HG03045 (cell line): Measurements from ENCODE around the gene PID1.

Experiments used
- ATAC-seq: cut with Tn5 transposase; IDR thresholded peaks from one replicate; pipeline ENCODE4 v1.9.1; 2021; ENCODE audit warnings: mild to moderate bottlenecking, moderate library complexity; ENCODE audit not compliant: unreplicated experiment

The PID1 gene

GRCh38 chr2:229032608-229033234 is 238.4 kb downstream of the PID1 start:
- ATAC-seq = no peak

GRCh38 chr2:229027353-229028105 is 243.6 kb downstream of the PID1 start:
- no peak for ATAC-seq

GRCh38 chr2:229025653-229026052 is 245.4 kb downstream of the PID1 start:
- ATAC-seq = no peak

GRCh38 chr2:229022652-229023051 is 248.4 kb downstream of the PID1 start:
- no peak for ATAC-seq

GRCh38 chr2:229022071-229022470 is 249.0 kb downstream of the PID1 start:
- no peak for ATAC-seq

GRCh38 chr2:229009816-229010215 is 261.3 kb downstream of the PID1 start:
- no peak for ATAC-seq

GRCh38 chr2:229003256-229003655 is 267.8 kb downstream of the PID1 start:
- no peak for ATAC-seq

GRCh38 chr2:229001196-229001595 is 269.9 kb downstream of the PID1 start:
- ATAC-seq = no peak

- no peak for ATAC-seq
Observed at GRCh38 chr2:228999326-228999725, 271.8 kb downstream of the PID1 start.

- ATAC-seq = no peak
Observed at GRCh38 chr2:228988786-228989185, 282.3 kb downstream of the PID1 start.

- no peak for ATAC-seq
Observed at GRCh38 chr2:228987441-228988155, 283.5 kb downstream of the PID1 start.

GRCh38 chr2:228986961-228987360 is 284.1 kb downstream of the PID1 start:
- no peak for ATAC-seq

GRCh38 chr2:228983700-228984099 is 287.4 kb downstream of the PID1 start:
- no peak for ATAC-seq

GRCh38 chr2:228974169-228974568 is 296.9 kb downstream of the PID1 start:
- ATAC-seq = no peak
